Inflammatory macrophage (primary cell): Measurements from ENCODE around the gene CHN1.

Experiments used
- DNase-seq, 2 donors: peaks; one replicate each; pipeline ENCODE4 v3.0.0-alpha.2; 2020 to 2022

The CHN1 gene

DNA sequence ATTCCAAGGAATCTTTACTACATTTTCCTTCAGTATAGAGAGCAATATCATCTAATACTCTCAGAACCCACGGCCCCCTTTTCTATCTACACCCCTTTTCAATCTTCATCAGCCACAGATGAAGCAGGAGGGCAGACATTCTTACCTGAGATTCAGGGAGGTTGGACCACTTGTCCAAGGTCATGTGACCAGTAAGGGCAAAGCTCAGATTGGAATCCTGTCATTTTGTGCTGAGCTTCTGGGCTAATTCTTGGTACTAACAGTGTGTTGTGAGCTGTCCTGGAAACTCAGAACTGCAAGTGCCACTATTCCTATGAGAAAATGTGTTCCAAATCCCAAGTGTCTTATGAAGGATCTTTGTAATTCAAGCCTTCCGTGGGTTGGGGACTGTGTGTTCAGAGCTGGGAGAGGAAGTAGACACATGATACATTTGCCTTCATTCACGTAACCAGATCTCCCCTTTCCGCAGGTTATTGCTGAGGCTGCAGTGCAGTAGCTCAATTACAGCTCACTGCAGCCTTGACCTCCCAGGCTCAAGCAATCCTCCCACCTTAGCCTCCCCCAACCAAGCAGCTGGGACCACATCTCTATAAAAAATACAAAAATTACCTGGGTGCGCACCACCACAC is 244.2 kb downstream of the CHN1 start:
- DNase-seq: peak in 1 of 2 donors; percentile 35

DNA sequence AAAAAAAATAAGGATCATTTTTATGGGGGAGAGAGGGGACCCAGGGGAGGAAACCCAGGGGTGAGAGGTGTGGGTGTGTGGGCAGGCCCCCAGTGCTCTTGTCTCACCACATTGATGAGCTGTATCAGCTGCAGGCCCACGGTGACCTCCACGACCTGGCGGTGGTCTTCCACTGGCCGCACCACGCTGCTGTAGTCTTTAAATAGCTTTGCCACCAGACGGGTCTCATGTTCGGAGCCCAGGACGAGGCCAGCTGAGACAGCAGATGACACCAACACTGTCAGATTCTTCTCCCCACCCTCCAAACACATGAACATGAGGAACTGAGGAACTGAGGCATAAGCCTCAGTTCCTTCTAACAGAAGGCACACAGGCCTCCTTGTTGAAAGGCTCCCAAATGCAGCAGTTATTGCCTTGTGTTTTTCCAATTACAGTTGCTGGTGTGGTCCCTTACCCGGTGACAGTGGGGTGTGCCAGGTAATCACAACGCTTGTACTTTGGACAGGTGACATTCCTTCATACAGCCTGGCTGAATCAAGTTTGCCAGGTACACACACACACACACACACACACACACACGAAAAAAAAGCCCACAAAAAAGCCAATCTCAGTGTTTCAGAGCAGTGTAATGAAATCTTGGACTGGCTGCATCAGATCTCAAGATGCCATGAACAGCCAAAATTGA is 245.7 kb downstream of the CHN1 start:
- DNase-seq: no peak

DNA sequence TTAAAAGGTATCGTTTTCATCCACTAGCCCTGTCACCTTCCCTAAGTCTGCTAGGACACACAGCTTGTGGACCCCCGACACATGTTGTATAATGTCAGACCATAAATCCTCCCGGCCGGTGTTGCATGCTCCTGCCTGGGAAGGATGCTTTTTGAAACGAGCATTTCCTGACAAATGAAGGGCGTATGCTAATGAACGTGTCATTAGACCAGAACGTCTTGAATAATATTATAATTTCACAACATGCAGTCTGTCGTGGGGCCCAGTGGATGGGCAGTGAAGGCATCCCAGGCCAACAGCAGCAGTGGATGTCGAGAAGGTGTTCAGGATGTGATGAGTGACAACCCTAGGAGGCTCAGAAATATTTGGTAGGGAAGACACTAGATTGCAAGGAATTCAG is 248.4 kb downstream of the CHN1 start:
- no peak for DNase-seq

DNA sequence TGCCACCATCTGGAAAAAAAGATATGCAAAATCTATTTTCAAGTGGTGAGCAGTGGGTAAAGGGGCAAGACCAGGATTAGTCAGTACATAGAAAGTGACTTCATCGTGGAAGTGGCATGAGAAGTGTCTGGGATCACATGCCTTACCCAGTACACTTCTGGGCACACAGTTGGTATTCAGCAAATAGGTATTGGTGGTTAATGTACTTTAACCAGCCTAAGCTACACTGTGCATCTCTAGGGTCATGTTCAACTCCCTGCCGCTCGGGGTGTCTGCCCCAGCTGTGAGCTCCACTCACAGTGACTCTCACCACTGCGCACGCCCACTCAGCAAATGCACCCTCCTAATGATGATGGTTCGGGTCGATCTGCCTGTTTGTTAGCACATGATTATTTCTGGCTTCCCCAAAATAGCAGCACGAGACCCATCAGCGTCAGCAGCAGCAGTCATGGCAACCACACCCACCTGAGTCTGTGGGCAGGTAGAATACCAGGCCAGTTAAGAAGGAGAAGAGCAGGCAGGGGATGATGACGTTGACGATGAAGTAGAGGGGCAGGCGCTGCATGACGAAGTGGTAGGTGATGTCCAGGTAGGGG is 252.0 kb downstream of the CHN1 start:
- DNase-seq: peak in 1 of 2 donors; percentile 16

DNA sequence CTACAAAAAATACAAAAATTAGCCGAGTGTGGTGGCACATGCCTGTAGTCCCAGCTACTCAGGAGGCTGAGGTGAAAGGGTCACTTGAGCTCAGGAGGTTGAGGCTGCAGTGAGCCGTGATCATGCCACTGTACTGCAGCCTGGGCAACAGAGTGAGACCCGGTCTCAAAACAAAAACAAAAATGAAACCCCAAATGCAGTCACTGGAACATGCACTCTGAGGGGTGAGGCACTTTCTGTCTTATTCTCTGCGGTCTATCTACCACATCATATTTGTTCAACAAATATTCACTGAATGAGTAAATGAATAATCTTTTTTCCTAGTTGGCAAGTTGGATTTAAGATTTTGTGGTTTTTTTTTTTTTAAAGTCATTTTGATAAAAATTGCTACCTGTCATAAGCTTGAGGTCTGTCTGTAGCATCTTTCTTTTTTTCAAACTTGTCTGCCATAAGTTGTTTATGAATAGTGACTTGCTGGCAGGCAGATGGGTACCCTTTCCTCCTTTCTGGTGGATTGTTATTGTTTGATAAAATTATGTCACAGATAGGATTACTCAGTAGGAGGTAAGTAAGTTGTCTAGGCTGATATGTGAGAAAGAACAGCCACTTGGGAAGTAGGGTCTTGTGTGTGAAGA is 252.7 kb downstream of the CHN1 start:
- DNase-seq: no peak

DNA sequence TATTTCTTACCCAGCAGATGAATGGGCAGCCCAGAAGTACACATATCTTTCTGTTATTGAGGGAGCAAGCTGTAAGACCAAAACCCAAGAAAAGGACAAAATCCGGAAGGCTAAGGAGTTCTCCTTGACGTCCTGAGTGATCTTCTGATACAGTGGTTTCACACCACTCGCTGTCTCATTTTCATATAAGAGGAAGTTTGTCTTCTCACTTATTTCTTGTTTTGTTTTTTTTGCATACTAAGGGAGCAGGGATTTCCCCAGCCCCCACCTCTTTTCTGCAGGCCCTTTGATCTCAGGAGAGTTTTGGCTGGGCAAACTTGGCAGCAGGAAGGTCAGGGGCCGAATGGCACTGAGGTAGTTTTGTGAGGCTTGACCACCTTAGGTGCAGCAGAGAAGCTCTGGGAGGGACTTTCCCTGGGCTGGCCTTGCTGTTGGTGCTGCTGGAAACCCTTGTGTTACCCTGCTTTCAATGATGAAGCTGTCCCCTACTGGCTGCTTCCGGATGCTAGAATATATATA is 254.2 kb downstream of the CHN1 start:
- DNase-seq: peak; percentile 30 to 31

DNA sequence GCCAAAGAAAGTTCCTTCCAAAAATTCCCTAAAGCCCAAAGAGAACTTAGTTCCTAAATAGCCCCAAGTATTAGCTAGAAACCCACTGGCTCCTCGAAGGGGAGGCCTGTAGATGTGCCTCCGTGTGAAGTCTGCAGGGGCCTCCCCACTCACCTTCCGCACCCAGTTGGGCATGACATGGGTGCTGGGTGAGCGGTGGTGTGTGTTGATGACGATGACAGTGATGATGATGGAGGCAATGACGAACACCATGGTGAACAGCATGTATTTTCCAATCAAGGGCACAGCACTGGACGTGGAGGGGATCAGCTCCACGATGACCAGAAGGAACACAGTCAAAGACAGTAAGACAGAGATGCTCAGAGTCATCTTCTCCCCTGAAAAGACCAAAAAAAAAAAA is 255.4 kb downstream of the CHN1 start:
- no peak for DNase-seq

DNA sequence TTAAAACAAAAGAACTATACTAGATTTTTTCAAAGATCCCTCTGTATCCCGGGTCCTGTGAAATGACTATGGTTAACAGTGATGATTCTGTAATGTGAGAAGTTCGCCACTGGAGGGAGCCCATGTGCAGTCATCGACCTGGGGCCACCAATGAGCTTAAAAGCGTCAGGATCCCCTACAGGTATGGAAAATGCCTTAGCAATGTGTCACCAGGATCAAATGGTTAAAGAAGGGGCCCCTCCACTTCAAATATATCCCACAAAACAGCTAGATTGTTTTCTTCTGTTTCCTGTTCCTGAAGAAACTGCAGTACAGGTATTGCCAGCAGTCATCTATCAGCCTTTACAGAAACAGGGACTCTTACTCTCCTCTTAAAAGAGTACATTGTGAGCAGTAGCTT is 256.2 kb downstream of the CHN1 start:
- DNase-seq: peak; percentile 57 to 58
